ENCODE data around the gene MYO18A.

- TF ChIP-seq GATA2 (IDR thresholded peaks at IDR 0.05; ENCODE audit: low read depth, low read length) (no peak), GATA3 (IDR thresholded peaks at IDR 0.05; ENCODE audit: low read depth, low read length) (no peak)
Observed at GRCh38 chr17:29031488-29031887, 148.7 kb downstream of the MYO18A start.

Measured in SH-SY5Y (cell line).